ENCODE results near the gene EEF1G. TPM values are rescaled to one million over a fixed set of nuclear protein-coding genes. Genes with fewer than 3 reads are reported as not detected.
A peak's percentile ranks its signal among the peaks of the same experiment; 100 is the strongest.

Gene EEF1G
- total and polyA plus RNA-seq, 2 of the 13 experiments (the other 11 are each of a cell fraction or from before 2014, with no cell fraction given): 1,787 to 2,144 TPM

DNA sequence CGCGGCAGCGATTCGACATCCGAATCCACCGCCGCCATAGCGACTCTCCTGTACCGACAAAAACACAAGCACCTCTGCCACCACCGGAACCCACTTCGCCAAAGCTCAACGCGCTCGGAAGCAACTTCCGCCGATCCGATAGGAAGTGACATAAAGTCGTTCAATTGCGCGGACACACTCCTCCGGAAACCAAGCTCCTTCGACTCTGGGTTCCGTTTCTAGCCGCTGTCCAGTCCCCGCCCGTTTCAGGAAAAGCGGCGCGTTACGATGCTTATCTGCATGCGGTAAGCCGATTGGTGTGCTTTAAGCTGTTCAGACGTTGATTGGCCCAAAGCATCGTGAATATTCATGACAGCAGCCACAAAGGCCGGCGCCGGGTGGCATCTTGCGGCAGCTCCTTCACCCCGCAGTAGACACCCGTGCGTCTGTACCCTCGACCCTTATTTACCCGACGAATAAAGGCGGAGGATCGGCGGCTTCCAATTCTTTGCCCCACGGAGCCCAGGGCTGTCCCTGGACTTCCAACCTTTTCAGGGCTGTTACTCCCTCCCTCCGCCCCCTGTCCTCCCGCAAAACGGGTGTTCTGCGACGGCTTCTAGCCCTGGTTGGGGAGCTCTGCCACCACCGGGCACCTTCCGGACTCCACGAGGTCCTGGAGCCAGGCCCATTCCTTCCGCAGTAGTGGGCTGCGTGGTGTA, 17.9 kb upstream of the EEF1G start, which contains the start of gene TUT1 (continued):
- TF ChIP-seq, protein P1, sequence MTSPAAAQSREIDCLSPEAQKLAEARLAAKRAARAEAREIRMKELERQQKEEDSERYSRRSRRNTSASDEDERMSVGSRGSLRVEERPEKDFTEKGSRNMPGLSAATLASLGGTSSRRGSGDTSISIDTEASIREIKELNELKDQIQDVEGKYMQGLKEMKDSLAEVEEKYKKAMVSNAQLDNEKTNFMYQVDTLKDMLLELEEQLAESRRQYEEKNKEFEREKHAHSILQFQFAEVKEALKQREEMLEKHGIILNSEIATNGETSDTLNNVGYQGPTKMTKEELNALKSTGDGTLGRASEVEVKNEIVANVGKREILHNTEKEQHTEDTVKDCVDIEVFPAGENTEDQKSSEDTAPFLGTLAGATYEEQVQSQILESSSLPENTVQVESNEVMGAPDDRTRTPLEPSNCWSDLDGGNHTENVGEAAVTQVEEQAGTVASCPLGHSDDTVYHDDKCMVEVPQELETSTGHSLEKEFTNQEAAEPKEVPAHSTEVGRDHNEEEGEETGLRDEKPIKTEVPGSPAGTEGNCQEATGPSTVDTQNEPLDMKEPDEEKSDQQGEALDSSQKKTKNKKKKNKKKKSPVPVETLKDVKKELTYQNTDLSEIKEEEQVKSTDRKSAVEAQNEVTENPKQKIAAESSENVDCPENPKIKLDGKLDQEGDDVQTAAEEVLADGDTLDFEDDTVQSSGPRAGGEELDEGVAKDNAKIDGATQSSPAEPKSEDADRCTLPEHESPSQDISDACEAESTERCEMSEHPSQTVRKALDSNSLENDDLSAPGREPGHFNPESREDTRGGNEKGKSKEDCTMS (CRISPR knock-in tag; conservative IDR thresholded peaks at IDR 0.05): no peak
- TF ChIP-seq ZNF782 (CRISPR knock-in tag; IDR thresholded peaks at IDR 0.05; ENCODE audit: borderline replicate concordance): peak; percentile 72; the same call in 1 of the 2 replicates
- peak; percentile 88; the same call in 1 of the 2 replicates for TF ChIP-seq CCDC6 (CRISPR knock-in tag; IDR thresholded peaks at IDR 0.05)
- TF ChIP-seq, protein P2, sequence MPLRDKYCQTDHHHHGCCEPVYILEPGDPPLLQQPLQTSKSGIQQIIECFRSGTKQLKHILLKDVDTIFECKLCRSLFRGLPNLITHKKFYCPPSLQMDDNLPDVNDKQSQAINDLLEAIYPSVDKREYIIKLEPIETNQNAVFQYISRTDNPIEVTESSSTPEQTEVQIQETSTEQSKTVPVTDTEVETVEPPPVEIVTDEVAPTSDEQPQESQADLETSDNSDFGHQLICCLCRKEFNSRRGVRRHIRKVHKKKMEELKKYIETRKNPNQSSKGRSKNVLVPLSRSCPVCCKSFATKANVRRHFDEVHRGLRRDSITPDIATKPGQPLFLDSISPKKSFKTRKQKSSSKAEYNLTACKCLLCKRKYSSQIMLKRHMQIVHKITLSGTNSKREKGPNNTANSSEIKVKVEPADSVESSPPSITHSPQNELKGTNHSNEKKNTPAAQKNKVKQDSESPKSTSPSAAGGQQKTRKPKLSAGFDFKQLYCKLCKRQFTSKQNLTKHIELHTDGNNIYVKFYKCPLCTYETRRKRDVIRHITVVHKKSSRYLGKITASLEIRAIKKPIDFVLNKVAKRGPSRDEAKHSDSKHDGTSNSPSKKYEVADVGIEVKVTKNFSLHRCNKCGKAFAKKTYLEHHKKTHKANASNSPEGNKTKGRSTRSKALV (CRISPR knock-in tag; IDR thresholded peaks at IDR 0.05): no peak; the same call in 1 of the 2 replicates
- TF ChIP-seq ZNF337 (CRISPR knock-in tag; IDR thresholded peaks at IDR 0.05; ENCODE audit: borderline replicate concordance, low read depth): no peak
- TF ChIP-seq YEATS2 (CRISPR knock-in tag; IDR thresholded peaks at IDR 0.05; ENCODE audit: borderline replicate concordance): peak; percentile 99
- peak; percentile 97 for TF ChIP-seq HOXA3 (CRISPR knock-in tag; IDR thresholded peaks at IDR 0.05)
- peak; percentile 87 for TF ChIP-seq KLF9 (CRISPR knock-in tag; IDR thresholded peaks at IDR 0.05; ENCODE audit: low read depth)
- 0 out of 2 replicates have a peak, but pooled peaks have one; percentile 26 for TF ChIP-seq GTF2F1 (IDR thresholded peaks at IDR 0.05; ENCODE audit: low read length)
- TF ChIP-seq, protein P3, sequence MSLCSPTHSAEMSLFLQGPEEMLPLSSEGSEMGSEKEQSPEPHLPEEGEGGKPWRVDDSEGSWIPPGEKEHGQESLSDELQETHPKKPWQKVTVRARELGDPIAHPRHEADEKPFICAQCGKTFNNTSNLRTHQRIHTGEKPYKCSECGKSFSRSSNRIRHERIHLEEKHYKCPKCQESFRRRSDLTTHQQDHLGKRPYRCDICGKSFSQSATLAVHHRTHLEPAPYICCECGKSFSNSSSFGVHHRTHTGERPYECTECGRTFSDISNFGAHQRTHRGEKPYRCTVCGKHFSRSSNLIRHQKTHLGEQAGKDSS (CRISPR knock-in tag; IDR thresholded peaks at IDR 0.05; ENCODE audit: borderline replicate concordance, low read depth): peak; percentile 73; the same call in 1 of the 2 replicates
- no peak for TF ChIP-seq ISX (CRISPR knock-in tag; conservative IDR thresholded peaks at IDR 0.05)
- TF ChIP-seq ZNF616 (CRISPR knock-in tag; IDR thresholded peaks at IDR 0.05; ENCODE audit: low read depth): no peak; the same call in 1 of the 2 replicates
- TF ChIP-seq SIN3B (IDR thresholded peaks at IDR 0.05; ENCODE audit: low read length): peak; percentile 87
- no peak for TF ChIP-seq ZFAT (CRISPR knock-in tag; conservative IDR thresholded peaks at IDR 0.05)
- TF ChIP-seq ZNF350 (CRISPR knock-in tag; IDR thresholded peaks at IDR 0.05; ENCODE audit: borderline replicate concordance, low read depth): peak; percentile 95
- no peak for TF ChIP-seq ZSCAN22 (CRISPR knock-in tag; IDR thresholded peaks at IDR 0.05)
- TF ChIP-seq ATAD3A (CRISPR knock-in tag; IDR thresholded peaks at IDR 0.05): no peak
- TF ChIP-seq DNMT1 (CRISPR knock-in tag; IDR thresholded peaks at IDR 0.05): 0 out of 2 replicates have a peak, but pooled peaks have one; percentile 57
- TF ChIP-seq KDM5A (IDR thresholded peaks at IDR 0.05; ENCODE audit: borderline replicate concordance, low read length): peak; percentile 96; the same call in 1 of the 2 replicates
- TF ChIP-seq NFE2 (CRISPR knock-in tag; IDR thresholded peaks at IDR 0.05): no peak
- TF ChIP-seq, protein P4, sequence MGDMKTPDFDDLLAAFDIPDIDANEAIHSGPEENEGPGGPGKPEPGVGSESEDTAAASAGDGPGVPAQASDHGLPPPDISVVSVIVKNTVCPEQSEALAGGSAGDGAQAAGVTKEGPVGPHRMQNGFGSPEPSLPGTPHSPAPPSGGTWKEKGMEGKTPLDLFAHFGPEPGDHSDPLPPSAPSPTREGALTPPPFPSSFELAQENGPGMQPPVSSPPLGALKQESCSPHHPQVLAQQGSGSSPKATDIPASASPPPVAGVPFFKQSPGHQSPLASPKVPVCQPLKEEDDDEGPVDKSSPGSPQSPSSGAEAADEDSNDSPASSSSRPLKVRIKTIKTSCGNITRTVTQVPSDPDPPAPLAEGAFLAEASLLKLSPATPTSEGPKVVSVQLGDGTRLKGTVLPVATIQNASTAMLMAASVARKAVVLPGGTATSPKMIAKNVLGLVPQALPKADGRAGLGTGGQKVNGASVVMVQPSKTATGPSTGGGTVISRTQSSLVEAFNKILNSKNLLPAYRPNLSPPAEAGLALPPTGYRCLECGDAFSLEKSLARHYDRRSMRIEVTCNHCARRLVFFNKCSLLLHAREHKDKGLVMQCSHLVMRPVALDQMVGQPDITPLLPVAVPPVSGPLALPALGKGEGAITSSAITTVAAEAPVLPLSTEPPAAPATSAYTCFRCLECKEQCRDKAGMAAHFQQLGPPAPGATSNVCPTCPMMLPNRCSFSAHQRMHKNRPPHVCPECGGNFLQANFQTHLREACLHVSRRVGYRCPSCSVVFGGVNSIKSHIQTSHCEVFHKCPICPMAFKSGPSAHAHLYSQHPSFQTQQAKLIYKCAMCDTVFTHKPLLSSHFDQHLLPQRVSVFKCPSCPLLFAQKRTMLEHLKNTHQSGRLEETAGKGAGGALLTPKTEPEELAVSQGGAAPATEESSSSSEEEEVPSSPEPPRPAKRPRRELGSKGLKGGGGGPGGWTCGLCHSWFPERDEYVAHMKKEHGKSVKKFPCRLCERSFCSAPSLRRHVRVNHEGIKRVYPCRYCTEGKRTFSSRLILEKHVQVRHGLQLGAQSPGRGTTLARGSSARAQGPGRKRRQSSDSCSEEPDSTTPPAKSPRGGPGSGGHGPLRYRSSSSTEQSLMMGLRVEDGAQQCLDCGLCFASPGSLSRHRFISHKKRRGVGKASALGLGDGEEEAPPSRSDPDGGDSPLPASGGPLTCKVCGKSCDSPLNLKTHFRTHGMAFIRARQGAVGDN (CRISPR knock-in tag; IDR thresholded peaks at IDR 0.05): peak; percentile 89

All from HepG2 (cell line).